Measurements from ENCODE around the gene BATF3. TPM values are rescaled to one million over a fixed set of nuclear protein-coding genes. Genes with fewer than 3 reads are reported as not detected.
"Not testable (repeated sequence)": the region's sequence is repeated elsewhere in the genome, so short reads cannot be mapped to it uniquely, and the experiment has no call there.

The BATF3 gene
- total RNA-seq, 2 donors from 2014 or later: 0.92 to 1.1 TPM

- DNase-seq: no peak
- intact Hi-C loops (cut with DNase I, micrococcal nuclease): no loop called here
- no peak for ATAC-seq
Measured at GRCh38 chr1:212646588-212646987, 53.1 kb downstream of the BATF3 start.

- intact Hi-C loops (cut with DNase I, micrococcal nuclease): no loop called here
- peak; percentile 80 for ATAC-seq
- no peak for DNase-seq
Measured at GRCh38 chr1:212645546-212646543, 53.8 kb downstream of the BATF3 start.

DNA sequence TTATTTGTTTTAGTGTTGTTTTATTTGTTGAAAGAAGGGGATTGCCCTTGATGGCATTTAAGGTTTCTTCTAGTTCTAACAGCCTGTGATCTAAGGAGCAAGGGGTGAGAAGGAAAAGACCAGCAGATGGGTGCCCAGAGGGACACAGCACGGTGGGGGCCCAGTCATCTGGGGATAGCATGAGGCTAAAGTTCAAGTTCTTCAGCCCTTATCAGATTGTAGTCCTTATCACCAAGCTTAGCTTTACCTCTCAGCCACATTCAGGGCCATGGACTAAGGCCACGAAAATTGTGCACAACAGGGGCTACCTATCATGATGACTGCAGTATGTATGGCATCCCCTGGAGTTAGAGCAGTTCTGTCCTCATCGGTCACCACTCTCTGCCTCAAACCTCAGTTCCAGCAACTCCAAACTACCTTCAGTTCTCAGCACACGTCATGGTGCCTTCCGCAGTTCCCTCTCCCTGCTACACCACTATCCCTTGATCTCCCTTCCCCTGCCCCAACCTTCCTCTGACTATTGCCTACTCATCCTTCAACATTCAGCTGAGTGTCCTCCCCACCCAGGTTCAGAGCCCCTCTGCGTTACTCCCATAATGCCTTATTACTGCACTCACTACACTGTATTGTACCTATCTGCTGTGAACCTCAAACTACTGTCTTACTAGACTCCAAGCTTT is 54.6 kb downstream of the BATF3 start:
- no peak for DNase-seq
- intact Hi-C loops (cut with DNase I, micrococcal nuclease): no loop called here
- ATAC-seq: peak; percentile 53

GRCh38 chr1:212643877-212644276 is 55.8 kb downstream of the BATF3 start:
- DNase-seq (no peak), ATAC-seq (no peak)
- intact Hi-C loops (cut with DNase I, micrococcal nuclease): no loop called here

DNA sequence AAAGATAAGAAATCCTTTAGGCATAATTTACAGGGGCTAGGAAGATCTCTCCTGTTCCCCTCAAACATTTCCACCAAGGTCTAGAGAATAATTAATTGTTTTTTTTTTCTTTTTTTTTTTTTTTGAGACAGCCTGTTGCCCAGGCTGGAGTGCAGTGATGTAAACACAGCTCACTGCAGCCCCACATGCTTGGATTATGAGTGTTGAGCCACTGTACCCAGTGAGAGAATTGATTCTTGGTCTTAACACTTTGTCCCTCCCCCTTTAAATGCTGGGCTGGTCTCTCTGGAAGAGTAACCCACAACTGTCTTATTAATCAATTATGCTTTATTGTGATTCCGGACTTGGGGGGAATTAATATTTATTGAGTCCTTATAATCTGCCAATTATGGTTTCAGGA is 57.7 kb downstream of the BATF3 start:
- no peak for DNase-seq
- no peak for ATAC-seq
- intact Hi-C loops (cut with DNase I, micrococcal nuclease): no loop called here

DNA sequence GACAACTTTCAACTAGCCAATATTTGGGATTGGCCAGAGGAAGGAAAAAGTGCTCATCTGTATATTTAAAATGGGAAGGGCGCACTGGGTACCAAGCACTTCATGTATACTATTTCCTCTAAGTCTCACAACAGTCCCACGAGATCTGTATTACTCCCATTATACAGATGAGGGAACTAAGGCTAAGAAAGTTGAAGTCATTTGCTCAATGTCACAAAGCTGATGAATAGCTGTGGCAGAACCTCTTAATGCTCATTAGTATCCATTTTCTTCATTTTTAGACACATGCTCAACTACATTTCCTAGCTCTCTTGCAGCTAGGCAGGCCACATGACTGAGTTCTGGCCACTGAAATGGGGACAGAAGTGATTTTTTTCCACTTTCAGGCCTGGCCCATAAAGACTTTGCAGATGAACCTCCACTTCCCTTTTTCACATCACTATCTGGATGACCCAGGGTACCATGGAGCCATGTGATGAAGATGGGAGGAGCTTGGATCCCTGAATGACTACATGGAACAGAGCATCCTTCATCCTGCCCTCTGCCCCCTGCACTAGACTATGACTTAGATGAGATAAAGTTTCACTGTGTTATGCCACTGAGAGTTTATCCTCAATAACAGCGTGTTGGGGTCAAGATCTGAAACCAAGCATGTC is 59.3 kb downstream of the BATF3 start:
- DNase-seq (no peak), ATAC-seq (no peak)
- intact Hi-C loops (cut with DNase I, micrococcal nuclease): no loop called here

DNA sequence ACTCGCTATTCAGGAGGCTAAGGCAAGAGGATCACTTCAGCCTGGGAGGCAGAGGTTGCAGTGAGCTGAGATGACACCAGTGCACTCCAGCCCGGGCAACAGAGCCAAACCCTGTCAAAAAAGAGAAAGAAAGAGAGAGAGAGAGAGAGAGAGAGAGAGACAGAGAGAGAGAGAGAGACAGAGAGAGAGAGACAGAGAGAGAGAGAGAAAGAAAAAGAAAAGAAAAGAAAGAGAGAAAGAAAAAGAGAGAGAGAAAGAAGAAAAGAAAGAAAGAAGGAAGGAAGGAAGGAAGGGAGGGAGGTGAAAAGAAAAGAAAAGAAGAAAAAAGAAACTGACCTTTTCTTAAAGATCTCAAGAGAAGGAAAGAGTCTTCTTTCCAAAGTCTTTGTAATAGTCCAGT is 60.1 kb downstream of the BATF3 start:
- DNase-seq; ATAC-seq; intact Hi-C loops (cut with DNase I, micrococcal nuclease): not testable (repeated sequence)

DNA sequence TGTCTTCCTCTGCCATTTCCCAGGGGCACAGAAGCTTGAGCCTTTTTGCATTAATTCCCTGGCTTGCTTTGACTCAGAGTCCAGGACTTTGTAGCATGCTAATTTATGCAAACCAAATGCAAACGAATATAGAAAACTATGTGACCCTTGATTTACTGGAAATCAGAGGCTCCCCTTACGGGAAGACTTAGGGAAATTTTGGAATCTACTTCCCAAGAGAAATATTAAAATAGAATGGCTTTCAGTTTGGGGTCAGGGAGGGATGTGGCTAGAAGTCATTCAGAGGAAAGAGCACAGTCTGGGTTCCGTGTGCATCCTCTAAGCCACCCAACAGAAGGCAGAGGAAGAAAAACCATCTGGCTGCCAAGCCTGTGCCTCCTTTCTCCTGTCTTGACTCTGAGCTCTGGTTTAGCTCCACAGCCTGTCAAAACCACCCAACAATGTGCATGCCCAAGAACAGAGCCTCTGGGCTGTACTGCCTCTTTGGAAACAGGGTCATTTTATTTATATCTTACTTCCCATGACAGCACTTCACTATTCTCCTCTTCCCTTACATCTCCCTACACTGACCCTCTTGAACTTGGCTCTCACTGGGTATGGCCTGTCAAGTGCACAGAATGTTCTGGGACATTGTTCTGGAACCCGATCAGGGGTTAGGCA is 61.0 kb downstream of the BATF3 start:
- DNase-seq (peak in 1 of 2 donors; percentile 45), ATAC-seq (no peak)
- intact Hi-C loops (cut with DNase I, micrococcal nuclease): no loop called here

DNA sequence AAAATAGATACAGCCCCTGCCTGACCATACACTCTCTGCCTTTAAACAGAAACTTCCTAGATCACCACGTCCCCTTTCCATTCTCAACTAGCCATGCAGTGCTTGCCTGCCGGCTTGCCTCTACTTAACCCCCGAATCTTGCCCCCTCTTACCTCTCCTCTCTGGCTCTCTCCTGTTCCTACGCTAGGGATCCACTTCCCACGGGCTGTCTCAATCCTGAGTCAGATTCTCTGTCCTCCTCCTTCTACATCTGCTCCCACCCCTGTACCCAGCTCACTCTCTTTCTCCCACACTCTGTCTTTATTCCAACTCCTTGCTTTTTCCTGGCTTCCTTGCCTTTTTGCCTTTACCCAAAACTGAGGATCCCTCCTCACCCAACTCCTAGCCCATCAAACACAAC is 61.7 kb downstream of the BATF3 start:
- DNase-seq (no peak), ATAC-seq (no peak)
- intact Hi-C loops (cut with DNase I, micrococcal nuclease): no loop called here

Other genes with a start within 250 kb of the BATF3 start
- gene ATF3, start 91.1 kb downstream of the BATF3 start, total RNA-seq: 10 to 100 TPM; 52.5 to 58.2 TPM
- 10 to 100 TPM; 17.9 to 21.9 TPM for gene NSL1, start 91.9 kb upstream of the BATF3 start, total RNA-seq
- 10 to 100 TPM; 10.3 to 10.4 TPM for gene TATDN3, start 92.1 kb upstream of the BATF3 start, total RNA-seq
- gene SPATA45, start 147.8 kb upstream of the BATF3 start, total RNA-seq: not detected
- gene FLVCR1, start 158.4 kb upstream of the BATF3 start, total RNA-seq: 10 to 100 TPM; 10.9 to 14.2 TPM